Uterus (tissue), 2 donors: ENCODE measurements around the gene MMEL1.

ENCODE experiments used
- CTCF ChIP-seq, 4 experiments: fragments of 200-600 bp in 2 of 4; fragments of 450-650 bp in 2 of 4; sonication (generic) in 2 of 4; IDR thresholded peaks; one replicate each; pipeline ENCODE4 v1.5.1; 2016 to 2019; ENCODE audit warnings: antibody characterized with exemption in 4 of 4, mild to moderate bottlenecking in 2 of 4, moderate library complexity in 1 of 4
- POLR2A ChIP-seq, 2 donors: fragments of 450-650 bp; IDR thresholded peaks; one replicate each; pipeline ENCODE4 v1.6.1; 2016; ENCODE audit warnings: antibody characterized with exemption in 2 of 2, mild to moderate bottlenecking in 1 of 2, moderate library complexity in 1 of 2

GRCh38 chr1:2591233-2591580 lies 41.6 kb downstream of the MMEL1 start:
- TF ChIP-seq CTCF (IDR thresholded peaks at IDR 0.05) = no peak
- no peak for TF ChIP-seq POLR2A (IDR thresholded peaks at IDR 0.05)
